ENCODE data around the gene PTGDS.

DNA sequence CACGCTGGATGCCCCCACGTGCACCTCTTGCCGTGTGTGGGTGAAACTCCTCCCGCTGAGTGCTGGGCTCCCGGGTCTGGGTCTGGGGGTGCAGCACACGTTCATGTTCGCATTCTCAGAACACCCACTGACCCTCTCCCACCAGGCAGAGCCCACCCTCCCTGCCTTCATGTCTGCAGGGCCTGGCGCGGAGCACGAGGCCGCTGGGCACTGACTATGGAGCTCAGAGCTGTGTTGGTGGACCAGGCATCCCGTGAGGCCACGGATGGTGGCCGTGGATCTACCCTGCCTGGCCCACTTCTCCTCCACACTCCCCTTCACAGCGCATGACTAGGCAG lies 16.4 kb upstream of the PTGDS start:
- TF ChIP-seq SMAD3 (CRISPR knock-in tag; IDR thresholded peaks at IDR 0.05; ENCODE audit: borderline replicate concordance) (no peak), ZNF232 (CRISPR knock-in tag; IDR thresholded peaks at IDR 0.05) (no peak), ATF2 (CRISPR knock-in tag; IDR thresholded peaks at IDR 0.05; ENCODE audit: borderline replicate concordance, low read depth) (no peak), CTCF (IDR thresholded peaks at IDR 0.05) (no peak), TEAD4 (CRISPR knock-in tag; IDR thresholded peaks at IDR 0.05) (no peak), USF2 (CRISPR knock-in tag; IDR thresholded peaks at IDR 0.05) (no peak), OVOL2 (CRISPR knock-in tag; IDR thresholded peaks at IDR 0.05; ENCODE audit: borderline replicate concordance) (no peak), E2F1 (CRISPR knock-in tag; IDR thresholded peaks at IDR 0.05) (no peak), USF1 (CRISPR knock-in tag; IDR thresholded peaks at IDR 0.05) (no peak), KAT7 (CRISPR knock-in tag; IDR thresholded peaks at IDR 0.05; ENCODE audit: borderline replicate concordance) (no peak), ZNF263 (CRISPR knock-in tag; IDR thresholded peaks at IDR 0.05; ENCODE audit: low read depth) (no peak)
- TF ChIP-seq, protein P1, sequence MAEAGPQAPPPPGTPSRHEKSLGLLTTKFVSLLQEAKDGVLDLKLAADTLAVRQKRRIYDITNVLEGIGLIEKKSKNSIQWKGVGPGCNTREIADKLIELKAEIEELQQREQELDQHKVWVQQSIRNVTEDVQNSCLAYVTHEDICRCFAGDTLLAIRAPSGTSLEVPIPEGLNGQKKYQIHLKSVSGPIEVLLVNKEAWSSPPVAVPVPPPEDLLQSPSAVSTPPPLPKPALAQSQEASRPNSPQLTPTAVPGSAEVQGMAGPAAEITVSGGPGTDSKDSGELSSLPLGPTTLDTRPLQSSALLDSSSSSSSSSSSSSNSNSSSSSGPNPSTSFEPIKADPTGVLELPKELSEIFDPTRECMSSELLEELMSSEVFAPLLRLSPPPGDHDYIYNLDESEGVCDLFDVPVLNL (CRISPR knock-in tag; IDR thresholded peaks at IDR 0.05; ENCODE audit: borderline replicate concordance, low read depth): no peak
- TF ChIP-seq, protein P2, sequence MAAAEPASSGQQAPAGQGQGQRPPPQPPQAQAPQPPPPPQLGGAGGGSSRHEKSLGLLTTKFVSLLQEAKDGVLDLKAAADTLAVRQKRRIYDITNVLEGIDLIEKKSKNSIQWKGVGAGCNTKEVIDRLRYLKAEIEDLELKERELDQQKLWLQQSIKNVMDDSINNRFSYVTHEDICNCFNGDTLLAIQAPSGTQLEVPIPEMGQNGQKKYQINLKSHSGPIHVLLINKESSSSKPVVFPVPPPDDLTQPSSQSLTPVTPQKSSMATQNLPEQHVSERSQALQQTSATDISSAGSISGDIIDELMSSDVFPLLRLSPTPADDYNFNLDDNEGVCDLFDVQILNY (CRISPR knock-in tag; IDR thresholded peaks at IDR 0.05): no peak
